Activated naive CD4-positive, alpha-beta T cell treated with Interleukin-2 at 50 U/mL for 16 hours (primary cell): ENCODE data around the gene EP300.

Experiments used
- DNase-seq: peaks from one replicate; pipeline ENCODE4 v3.0.0-alpha.2; 2020

The EP300 gene

GRCh38 chr22:41216984-41217383, 124.6 kb downstream of the EP300 start:
- no peak for DNase-seq

GRCh38 chr22:41217553-41218157, 125.3 kb downstream of the EP300 start:
- DNase-seq, result peak; percentile 8

- DNase-seq, result no peak
Measured at GRCh38 chr22:41222846-41223507, 130.6 kb downstream of the EP300 start.

- no peak for DNase-seq
Measured at GRCh38 chr22:41223535-41223934, 131.1 kb downstream of the EP300 start.

- no peak for DNase-seq
Measured at GRCh38 chr22:41226723-41227655, 134.6 kb downstream of the EP300 start.

GRCh38 chr22:41229215-41229614, 136.8 kb downstream of the EP300 start:
- no peak for DNase-seq
